Hematopoietic multipotent progenitor cell treated with erythropoietin and hydrocortisone succinate and interleukin-3 and kit ligand, for 8 days (in vitro differentiated cells): ENCODE measurements around the gene FRRS1.

Source experiments
- DNase-seq: peaks from one replicate; pipeline ENCODE4 v3.0.0-alpha.2; 2015

Gene FRRS1

GRCh38 chr1:99727575-99728185 is 38.8 kb downstream of the FRRS1 start:
- no peak for DNase-seq

DNA sequence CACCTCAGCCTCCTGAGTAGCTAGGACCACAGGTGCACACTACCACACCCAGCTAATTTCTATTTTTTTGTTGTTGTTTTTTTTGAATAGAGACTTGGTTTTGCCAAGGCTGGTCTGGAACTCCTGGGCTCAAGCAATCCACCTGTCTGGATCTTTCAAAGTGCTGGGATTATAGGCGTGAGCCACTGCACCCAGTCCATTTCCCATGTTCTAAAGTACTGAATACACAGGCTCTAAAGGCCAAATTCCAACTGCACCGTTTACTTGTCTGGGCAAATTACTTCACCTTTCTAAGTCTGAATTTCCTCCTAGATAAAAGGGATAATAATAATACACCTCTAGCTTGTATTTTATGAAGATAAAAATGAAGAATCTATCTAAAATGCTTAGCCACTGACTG is 39.6 kb downstream of the FRRS1 start:
- DNase-seq: no peak

DNA sequence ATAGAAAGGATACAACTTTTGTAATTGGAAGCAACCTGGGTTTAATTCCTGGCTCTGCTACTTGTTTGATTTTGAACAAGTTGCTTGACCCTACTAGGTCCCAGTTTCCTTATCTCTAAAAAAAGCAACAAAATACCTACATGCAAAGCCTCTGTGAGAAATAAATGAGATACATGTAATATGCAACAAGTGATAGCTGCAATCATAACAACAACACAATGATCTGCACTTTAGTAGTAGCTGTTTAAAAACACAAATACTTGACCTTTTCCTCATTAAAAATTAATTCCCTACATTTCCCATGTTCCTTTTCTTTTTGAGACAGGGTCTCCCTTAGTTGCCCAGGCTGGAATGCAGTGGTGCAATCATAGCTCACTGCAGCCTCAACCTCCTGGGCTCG is 40.0 kb downstream of the FRRS1 start:
- DNase-seq: no peak

- DNase-seq: no peak
These were observed 40.4 kb downstream of the FRRS1 start for GRCh38 chr1:99725996-99726395.

DNA sequence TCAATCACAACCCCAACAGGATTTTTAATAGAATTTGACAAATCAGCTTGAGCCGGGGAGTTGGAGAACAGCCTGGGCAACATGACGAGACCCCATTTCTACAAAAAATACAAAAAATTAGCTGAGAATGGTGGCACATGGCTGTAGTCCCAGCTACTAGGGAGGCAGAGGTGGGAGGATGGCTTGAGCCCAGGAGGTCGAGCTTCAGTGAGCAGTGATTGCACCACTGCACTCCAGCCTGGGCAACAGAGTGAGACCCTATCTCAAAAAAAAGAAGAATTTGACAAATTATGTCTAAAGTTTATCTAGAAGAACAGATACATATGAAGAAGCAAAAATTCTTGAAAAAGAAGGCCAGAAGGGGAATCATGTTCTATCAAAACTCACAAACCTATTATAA is 43.2 kb downstream of the FRRS1 start:
- no peak for DNase-seq

DNA sequence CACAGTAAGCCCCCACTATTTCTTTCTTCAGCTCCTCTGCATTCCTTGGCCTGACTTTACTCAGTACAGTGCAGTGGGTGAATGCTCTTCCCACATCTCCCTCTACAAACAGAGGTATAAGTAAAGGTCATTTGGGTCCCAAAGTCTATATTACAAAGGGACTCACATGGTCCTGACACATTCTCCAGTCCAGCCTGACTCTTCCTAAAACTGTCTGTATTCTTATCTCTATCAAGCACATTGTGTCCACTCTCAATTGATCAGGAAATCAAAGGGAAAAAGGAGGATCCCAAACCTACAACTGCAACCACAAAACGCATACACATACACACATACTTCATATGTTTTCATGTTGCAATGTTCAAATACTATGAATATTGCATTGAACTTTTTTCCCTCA is 49.4 kb downstream of the FRRS1 start:
- DNase-seq: peak; percentile 26

DNA sequence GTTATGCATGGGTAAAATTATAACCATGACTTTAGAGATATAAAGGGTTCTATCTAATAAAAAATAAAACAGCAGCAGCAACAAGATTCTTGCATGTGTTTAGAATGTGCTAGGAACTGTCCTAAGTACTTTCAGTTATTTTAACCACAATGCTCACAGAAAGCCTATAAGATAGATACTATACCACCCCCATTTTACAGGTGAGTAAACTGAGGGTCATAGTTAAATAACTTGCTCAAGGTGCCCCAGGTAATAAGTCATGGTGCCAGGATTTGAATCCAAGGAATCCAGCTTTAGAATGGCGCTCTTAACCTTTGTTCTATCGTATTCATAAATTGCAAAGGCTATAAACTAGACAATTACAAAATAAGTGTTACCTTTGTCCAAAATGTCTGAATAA is 53.4 kb downstream of the FRRS1 start:
- no peak for DNase-seq

GRCh38 chr1:99710994-99711393 is 55.4 kb downstream of the FRRS1 start:
- no peak for DNase-seq

DNA sequence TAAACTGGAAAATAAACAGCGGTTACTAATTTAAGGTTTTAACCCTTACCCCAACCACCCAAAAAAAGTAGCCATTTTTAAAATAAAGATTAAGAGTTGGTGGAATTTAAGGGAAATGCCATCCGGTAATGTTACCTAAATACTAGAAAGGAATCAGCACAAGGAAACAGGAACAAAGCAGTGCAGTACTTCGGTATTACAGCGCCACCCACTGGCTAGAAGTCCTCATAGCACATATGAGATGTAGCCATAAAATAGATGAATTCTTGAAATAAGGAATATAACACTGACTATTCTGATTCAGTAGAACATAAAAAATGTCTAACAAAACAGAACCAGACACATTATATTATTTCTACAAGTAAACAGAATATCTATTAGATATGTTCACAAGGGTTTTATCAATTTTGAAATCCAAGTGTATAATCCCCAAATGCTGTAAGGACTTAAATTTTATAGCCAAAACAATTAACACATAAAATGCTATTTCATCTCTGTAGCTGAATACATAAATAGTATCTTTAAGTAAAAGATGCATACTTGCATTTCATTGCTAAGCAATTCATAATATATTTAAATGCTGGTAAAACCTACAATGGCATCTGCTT is 58.8 kb downstream of the FRRS1 start:
- DNase-seq: peak; percentile 77

DNA sequence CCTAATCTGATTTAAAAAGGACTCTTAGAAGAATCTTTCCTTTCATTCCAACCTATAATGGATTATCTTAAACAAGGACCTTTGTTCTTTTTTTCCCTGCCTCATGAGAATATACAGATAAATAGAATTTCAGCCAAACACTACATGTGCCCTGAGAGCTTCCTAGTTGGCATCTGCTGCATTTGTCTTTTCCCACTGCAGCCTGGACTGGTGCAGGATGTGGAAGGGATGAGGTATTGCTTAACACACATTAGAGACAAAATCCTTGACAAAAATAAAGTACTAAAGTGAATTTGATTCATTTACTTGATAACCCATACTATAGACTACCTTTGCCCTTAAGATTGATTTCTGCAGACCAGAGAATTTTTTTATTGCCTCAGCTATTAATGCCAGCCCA is 61.0 kb downstream of the FRRS1 start:
- DNase-seq: no peak

DNA sequence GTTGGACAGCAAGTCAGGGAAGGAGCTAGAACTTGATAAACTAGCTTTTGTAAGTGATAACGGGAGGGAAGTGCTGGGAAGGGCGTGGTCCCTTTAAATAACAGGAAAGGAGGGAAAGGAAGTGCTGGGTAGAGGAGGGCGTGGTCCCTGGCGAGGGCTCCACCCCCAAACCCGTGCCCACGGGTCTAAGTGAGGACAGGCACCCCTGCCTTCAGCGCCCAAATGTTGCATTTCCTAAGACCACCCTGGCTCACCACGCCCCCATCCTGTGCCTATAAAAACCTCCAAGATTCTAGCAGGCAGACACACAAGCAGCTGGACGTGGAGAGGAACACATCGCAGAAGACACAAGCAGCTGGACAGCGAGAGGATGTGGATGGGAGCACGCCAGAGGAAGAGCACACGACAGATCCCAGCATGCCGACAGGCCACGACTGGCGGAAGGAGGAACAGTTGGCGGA is 62.0 kb downstream of the FRRS1 start:
- peak; percentile 80 for DNase-seq

- no peak for DNase-seq
These were observed 64.2 kb downstream of the FRRS1 start for GRCh38 chr1:99702221-99702620.

DNA sequence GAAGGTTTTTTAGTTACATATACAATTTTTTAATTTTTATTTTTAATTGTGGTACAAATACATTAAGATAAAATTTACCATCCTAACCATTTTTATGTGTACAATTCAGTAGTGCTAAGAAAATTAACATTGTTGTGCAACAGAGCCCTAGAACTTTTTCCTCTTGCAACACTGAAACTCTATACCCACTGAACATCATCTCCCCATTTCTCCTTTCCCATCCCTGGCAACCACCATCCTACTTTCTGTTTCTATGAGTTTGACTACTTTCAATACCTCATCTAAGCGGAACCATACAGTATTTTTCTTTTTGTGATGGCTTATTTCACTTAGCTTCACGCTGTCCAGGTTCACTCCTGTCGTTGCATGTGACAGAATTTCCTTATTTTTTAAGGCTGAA is 66.4 kb downstream of the FRRS1 start:
- no peak for DNase-seq

- DNase-seq: no peak
These were observed 68.9 kb downstream of the FRRS1 start for GRCh38 chr1:99697580-99697979.

GRCh38 chr1:99696616-99697015 is 69.8 kb downstream of the FRRS1 start:
- DNase-seq: no peak

DNA sequence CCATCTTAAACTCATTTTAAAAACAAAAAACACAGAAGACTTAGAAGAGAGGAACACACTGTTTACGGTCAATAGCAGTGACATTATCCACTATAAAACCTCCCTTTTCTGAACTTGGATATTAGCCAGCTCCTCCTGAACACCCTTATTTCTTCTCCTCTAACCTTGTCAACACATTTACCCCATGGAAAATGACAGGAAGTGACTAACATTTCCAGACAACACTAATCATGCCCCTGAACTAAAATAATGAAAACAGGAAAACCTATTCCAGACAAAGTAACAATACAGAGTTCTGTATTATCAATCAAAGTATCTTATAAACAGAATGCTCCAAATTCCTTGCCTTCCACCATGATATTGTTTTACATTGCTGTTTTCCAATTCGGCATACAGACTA is 75.3 kb downstream of the FRRS1 start:
- DNase-seq: no peak

- DNase-seq: peak; percentile 71
These were observed 80.8 kb downstream of the FRRS1 start for GRCh38 chr1:99685516-99686180.

DNA sequence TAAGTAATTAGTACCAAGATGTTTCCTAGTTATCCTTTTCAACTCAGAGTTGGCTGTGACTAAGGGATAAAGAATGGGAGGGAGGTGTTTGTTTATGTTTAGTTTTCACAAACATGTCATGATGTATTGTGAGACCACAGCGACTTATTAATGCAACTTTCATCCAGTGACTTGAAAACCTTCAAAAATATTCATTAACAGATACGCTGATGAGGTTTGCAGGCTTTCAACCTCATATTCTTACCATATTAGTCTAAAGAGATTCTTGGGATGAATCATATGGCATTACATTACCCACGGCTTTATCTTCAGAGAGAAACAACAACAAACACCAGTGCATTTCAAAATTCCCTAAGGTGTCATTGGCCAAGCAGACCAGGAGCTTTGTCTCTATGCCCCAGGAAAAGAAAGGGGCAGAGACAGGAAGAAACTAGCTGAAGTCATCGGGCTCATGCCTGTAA is 84.1 kb downstream of the FRRS1 start:
- DNase-seq: no peak

DNA sequence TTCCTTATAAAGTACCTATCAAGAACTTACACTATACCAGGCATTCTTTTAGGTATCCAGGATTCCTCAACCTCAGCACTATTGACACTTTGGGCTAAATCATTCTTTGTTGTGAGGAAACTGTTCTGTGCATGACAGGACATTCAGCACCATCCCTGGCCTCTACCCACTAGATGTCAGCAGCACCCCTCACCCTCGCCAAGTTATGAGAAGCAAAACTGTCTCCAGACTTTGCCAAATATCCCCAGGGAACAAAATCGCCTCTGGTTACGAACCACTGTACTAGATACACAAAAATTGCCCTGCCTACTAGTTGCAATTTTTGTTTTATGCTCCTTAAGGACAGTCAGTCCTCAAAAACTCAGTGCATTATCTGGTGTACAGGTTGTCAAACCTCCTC is 84.9 kb downstream of the FRRS1 start:
- no peak for DNase-seq

- DNase-seq: peak; percentile 9
These were observed 86.2 kb downstream of the FRRS1 start for GRCh38 chr1:99680270-99680669.

DNA sequence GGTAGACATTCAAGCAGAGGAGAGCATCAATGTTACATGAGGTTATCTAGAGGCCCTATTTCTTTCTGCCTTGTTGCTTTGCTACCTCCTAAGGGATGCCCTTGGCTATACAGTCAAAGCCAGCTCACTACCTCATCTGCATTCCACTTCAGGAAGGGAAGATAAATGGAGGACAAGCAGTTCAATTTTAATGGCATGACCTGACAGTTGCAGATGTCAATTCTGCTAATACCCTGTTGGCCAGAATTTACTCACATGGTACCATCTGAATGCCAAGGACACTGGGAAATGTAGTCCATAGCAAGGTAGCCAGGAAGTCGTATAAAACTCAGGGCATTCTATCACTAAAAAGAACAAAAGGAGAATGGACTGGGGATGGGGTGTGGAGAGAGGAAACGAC is 89.0 kb downstream of the FRRS1 start:
- DNase-seq: no peak

- DNase-seq: no peak
These were observed 89.6 kb downstream of the FRRS1 start for GRCh38 chr1:99676876-99677275.

GRCh38 chr1:99675994-99676393 is 90.4 kb downstream of the FRRS1 start:
- no peak for DNase-seq

DNA sequence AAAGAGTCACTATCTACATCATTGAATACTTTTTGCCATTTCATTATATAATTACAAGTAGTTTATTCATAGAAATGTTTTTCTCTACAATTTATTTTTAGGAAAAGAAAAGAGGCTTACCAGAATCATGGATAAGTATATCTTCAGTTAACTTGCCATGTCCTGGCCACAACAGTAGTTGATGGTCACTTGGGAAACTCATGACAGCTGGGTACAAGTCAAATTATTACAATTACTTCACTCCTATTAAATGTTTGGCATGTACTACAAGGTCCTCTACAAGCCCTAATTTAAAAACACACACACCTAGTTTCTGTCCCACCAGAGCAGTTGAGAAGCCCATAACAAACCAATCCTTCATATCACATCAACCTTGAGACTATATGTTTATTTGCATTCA is 91.1 kb downstream of the FRRS1 start:
- DNase-seq: no peak
